ENCODE data around the gene RNF182. TPM values are rescaled to one million over a fixed set of nuclear protein-coding genes. Genes with fewer than 3 reads are reported as not detected.
A peak's percentile ranks its signal among the peaks of the same experiment; 100 is the strongest.
"Not testable (repeated sequence)": the region's sequence is repeated elsewhere in the genome, so short reads cannot be mapped to it uniquely, and the experiment has no call there.

Gene RNF182
- 6.0 TPM for polyA plus RNA-seq (2013, experiment 1 of 2)
- 6.0 TPM for polyA plus RNA-seq (2013, experiment 2 of 2)

GRCh38 chr6:13924949-13925881, at the start of gene RNF182:
Gene RNF182, plus strand, starts transcription at chr6:13924952. Its CDS starts 52,168 bp downstream, at chr6:13977120.
- no peaks in the 10 kb centered on the region for H3K9me3 ChIP-seq (ENCODE audit: control insufficient read depth, low read length)
- H3K4me3 ChIP-seq (ENCODE audit: extremely low read depth, insufficient read depth, low read length, poor library complexity, severe bottlenecking): peak within 1 kb of the TSS; percentile 54
- H3K4me1 ChIP-seq (ENCODE audit: control insufficient read depth, insufficient read depth, low read length, poor library complexity, severe bottlenecking): no peaks in the 10 kb centered on the region
- WGBS, 2 experiments (ENCODE audit: insufficient coverage in 2 of 2): 2 to 3% methylated on average over 39 to 41 of the region's 65 CpGs
- H3K36me3 ChIP-seq (ENCODE audit: control insufficient read depth, insufficient read depth, low read length): no peaks in the 10 kb centered on the region
- peak within 1 kb of the TSS; percentile 78 for H3K27ac ChIP-seq (ENCODE audit: low read depth, low read length, severe bottlenecking)

GRCh38 chr6:13877051-13877450, 47.7 kb upstream of the RNF182 start:
- no peaks in the 10 kb centered on the region for H3K9me3 ChIP-seq (ENCODE audit: control insufficient read depth, low read length)
- no peak overlapping the region for H3K4me3 ChIP-seq (ENCODE audit: extremely low read depth, insufficient read depth, low read length, poor library complexity, severe bottlenecking)
- H3K27ac ChIP-seq (ENCODE audit: low read depth, low read length, severe bottlenecking): no peak overlapping the region
- no peaks in the 10 kb centered on the region for H3K36me3 ChIP-seq (ENCODE audit: control insufficient read depth, insufficient read depth, low read length)
- peaks cover 3% of the 10 kb centered on the region for H3K4me1 ChIP-seq (ENCODE audit: control insufficient read depth, insufficient read depth, low read length, poor library complexity, severe bottlenecking)

- 73 to 80% methylated on average over 4 of the region's 12 CpGs for WGBS, 2 experiments (ENCODE audit: insufficient coverage in 2 of 2)
- H3K4me1 ChIP-seq (ENCODE audit: control insufficient read depth, insufficient read depth, low read length, poor library complexity, severe bottlenecking); H3K4me3 ChIP-seq (ENCODE audit: extremely low read depth, insufficient read depth, low read length, poor library complexity, severe bottlenecking); H3K36me3 ChIP-seq (ENCODE audit: control insufficient read depth, insufficient read depth, low read length); H3K9me3 ChIP-seq (ENCODE audit: control insufficient read depth, low read length); H3K27ac ChIP-seq (ENCODE audit: low read depth, low read length, severe bottlenecking): not testable (repeated sequence)
Observed at GRCh38 chr6:13880061-13880663, 44.6 kb upstream of the RNF182 start.

- WGBS, 2 experiments (ENCODE audit: insufficient coverage in 2 of 2): 78 to 90% methylated on average over 7 of the region's 9 CpGs
- Histone ChIP-seq H3K27ac (ENCODE audit: low read depth, low read length, severe bottlenecking) (no peak overlapping the region), H3K9me3 (ENCODE audit: control insufficient read depth, low read length) (no peaks in the 10 kb centered on the region), H3K4me1 (ENCODE audit: control insufficient read depth, insufficient read depth, low read length, poor library complexity, severe bottlenecking) (no peaks in the 10 kb centered on the region), H3K4me3 (ENCODE audit: extremely low read depth, insufficient read depth, low read length, poor library complexity, severe bottlenecking) (no peak overlapping the region), H3K36me3 (ENCODE audit: control insufficient read depth, insufficient read depth, low read length) (no peaks in the 10 kb centered on the region)
Observed at GRCh38 chr6:13881621-13882165, 43.1 kb upstream of the RNF182 start.

- Histone ChIP-seq H3K9me3 (ENCODE audit: control insufficient read depth, low read length) (no peaks in the 10 kb centered on the region), H3K36me3 (ENCODE audit: control insufficient read depth, insufficient read depth, low read length) (no peaks in the 10 kb centered on the region), H3K27ac (ENCODE audit: low read depth, low read length, severe bottlenecking) (no peak overlapping the region), H3K4me1 (ENCODE audit: control insufficient read depth, insufficient read depth, low read length, poor library complexity, severe bottlenecking) (no peaks in the 10 kb centered on the region), H3K4me3 (ENCODE audit: extremely low read depth, insufficient read depth, low read length, poor library complexity, severe bottlenecking) (no peak overlapping the region)
Observed at GRCh38 chr6:13883966-13884365, 40.8 kb upstream of the RNF182 start.

GRCh38 chr6:13884397-13884796, 40.4 kb upstream of the RNF182 start:
- H3K9me3 ChIP-seq (ENCODE audit: control insufficient read depth, low read length): no peaks in the 10 kb centered on the region
- H3K4me1 ChIP-seq (ENCODE audit: control insufficient read depth, insufficient read depth, low read length, poor library complexity, severe bottlenecking): no peaks in the 10 kb centered on the region
- H3K36me3 ChIP-seq (ENCODE audit: control insufficient read depth, insufficient read depth, low read length): no peaks in the 10 kb centered on the region
- WGBS, 2 experiments (ENCODE audit: insufficient coverage in 2 of 2): 93 to 100% methylated on average over 2 to 4 of the region's 5 CpGs
- no peak overlapping the region for H3K27ac ChIP-seq (ENCODE audit: low read depth, low read length, severe bottlenecking)
- H3K4me3 ChIP-seq (ENCODE audit: extremely low read depth, insufficient read depth, low read length, poor library complexity, severe bottlenecking): no peak overlapping the region

- no peaks in the 10 kb centered on the region for H3K36me3 ChIP-seq (ENCODE audit: control insufficient read depth, insufficient read depth, low read length)
- H3K27ac ChIP-seq (ENCODE audit: low read depth, low read length, severe bottlenecking): no peak overlapping the region
- WGBS, 2 experiments (ENCODE audit: insufficient coverage in 2 of 2): no CpG with 5 or more reads among the region's 2 CpGs
- no peaks in the 10 kb centered on the region for H3K4me1 ChIP-seq (ENCODE audit: control insufficient read depth, insufficient read depth, low read length, poor library complexity, severe bottlenecking)
- H3K4me3 ChIP-seq (ENCODE audit: extremely low read depth, insufficient read depth, low read length, poor library complexity, severe bottlenecking): no peak overlapping the region
- H3K9me3 ChIP-seq (ENCODE audit: control insufficient read depth, low read length): no peaks in the 10 kb centered on the region
Observed at GRCh38 chr6:13885601-13886000, 39.2 kb upstream of the RNF182 start.

- Histone ChIP-seq H3K4me1 (ENCODE audit: control insufficient read depth, insufficient read depth, low read length, poor library complexity, severe bottlenecking) (no peaks in the 10 kb centered on the region), H3K9me3 (ENCODE audit: control insufficient read depth, low read length) (no peaks in the 10 kb centered on the region), H3K36me3 (ENCODE audit: control insufficient read depth, insufficient read depth, low read length) (no peaks in the 10 kb centered on the region), H3K4me3 (ENCODE audit: extremely low read depth, insufficient read depth, low read length, poor library complexity, severe bottlenecking) (no peak overlapping the region), H3K27ac (ENCODE audit: low read depth, low read length, severe bottlenecking) (no peak overlapping the region)
- 83 to 100% methylated on average over 1 of the region's 3 CpGs for WGBS, 2 experiments (ENCODE audit: insufficient coverage in 2 of 2)
Observed at GRCh38 chr6:13886949-13887348, 37.8 kb upstream of the RNF182 start.

GRCh38 chr6:13892017-13892645, 32.6 kb upstream of the RNF182 start:
- Histone ChIP-seq H3K4me1 (ENCODE audit: control insufficient read depth, insufficient read depth, low read length, poor library complexity, severe bottlenecking) (no peaks in the 10 kb centered on the region), H3K9me3 (ENCODE audit: control insufficient read depth, low read length) (no peaks in the 10 kb centered on the region), H3K27ac (ENCODE audit: low read depth, low read length, severe bottlenecking) (no peak overlapping the region), H3K36me3 (ENCODE audit: control insufficient read depth, insufficient read depth, low read length) (no peaks in the 10 kb centered on the region), H3K4me3 (ENCODE audit: extremely low read depth, insufficient read depth, low read length, poor library complexity, severe bottlenecking) (no peak overlapping the region)
- 70 to 80% methylated on average over 1 of the region's 2 CpGs for WGBS, 2 experiments (ENCODE audit: insufficient coverage in 2 of 2)

- no peaks in the 10 kb centered on the region for H3K4me1 ChIP-seq (ENCODE audit: control insufficient read depth, insufficient read depth, low read length, poor library complexity, severe bottlenecking)
- no peak overlapping the region for H3K27ac ChIP-seq (ENCODE audit: low read depth, low read length, severe bottlenecking)
- WGBS, 2 experiments (ENCODE audit: insufficient coverage in 2 of 2): 80 to 100% methylated on average over 2 to 3 of the region's 6 CpGs
- H3K4me3 ChIP-seq (ENCODE audit: extremely low read depth, insufficient read depth, low read length, poor library complexity, severe bottlenecking): no peak overlapping the region
- H3K9me3 ChIP-seq (ENCODE audit: control insufficient read depth, low read length): no peaks in the 10 kb centered on the region
- no peaks in the 10 kb centered on the region for H3K36me3 ChIP-seq (ENCODE audit: control insufficient read depth, insufficient read depth, low read length)
Observed at GRCh38 chr6:13902922-13903321, 21.8 kb upstream of the RNF182 start.
